Endothelial cell of umbilical vein (primary cell): ENCODE results near the gene BNC1. TPM values are rescaled to one million over a fixed set of nuclear protein-coding genes. Genes with fewer than 3 reads are reported as not detected.

ENCODE experiments used
- BruUV-seq: library from RNA; stranded (reverse); fragments of 400-500 nt; replicated peaks from 2 replicates; lab custom pipeline; 2021; lab: Mats Ljungman, UMichigan
- CTCF ChIA-PET: fragments of 300-600, 350-600 bp; sonication (Branson Sonifier 250); formaldehyde crosslinking; loops from one replicate; lab custom pipeline; 2021; ENCODE audit warnings: antibody characterized with exemption, inconsistent platforms; lab: Charles Lee
- POLR2A ChIA-PET: fragments of 300-600, 350-600 bp; sonication (Branson Sonifier 250); formaldehyde crosslinking; loops from one replicate; lab custom pipeline; 2021; ENCODE audit warnings: antibody characterized with exemption, inconsistent platforms; lab: Charles Lee
- DNase-seq: peaks from one replicate; pipeline ENCODE4 v3.0.0-alpha.2; 2011; ENCODE audit warnings: low read depth, low spot score
- FAIRE-seq: peaks from 2 replicates; lab custom pipeline; 2011; peaks lifted over from hg19 to GRCh38; lab: Jason Lieb, UNC
- H2AFZ ChIP-seq: 2 replicates; pipeline ENCODE4 v1.6.0; 2012; ENCODE audit warnings: low read depth, low read length, control low read depth, inconsistent platforms
- H3K27ac ChIP-seq: 2 replicates; pipeline ENCODE4 v1.5.1; 2011; ENCODE audit warnings: low read depth, mild to moderate bottlenecking, control low read depth, low read length, moderate library complexity; ENCODE audit not compliant: insufficient read depth
- H3K27me3 ChIP-seq, 2 experiments: 2 replicates each; pipeline versions ENCODE4 v1.6.0 to v1.6.1; 2011; ENCODE audit warnings: low read length in 2 of 2, mixed read lengths in 1 of 2; ENCODE audit not compliant: control insufficient read depth in 2 of 2, insufficient read depth in 2 of 2
- H3K36me3 ChIP-seq, 2 experiments: 2 replicates in 1 of 2; 3 replicates in 1 of 2; pipeline ENCODE4 v1.5.1; 2011; ENCODE audit warnings: low read length in 2 of 2, mild to moderate bottlenecking in 1 of 2, moderate library complexity in 1 of 2; ENCODE audit not compliant: control insufficient read depth in 2 of 2, insufficient read depth in 2 of 2; ENCODE audit errors: extremely low read depth in 1 of 2
- H3K4me1 ChIP-seq: 3 replicates; pipeline ENCODE4 v1.5.1; 2011; ENCODE audit warnings: mild to moderate bottlenecking, low read length; ENCODE audit not compliant: control insufficient read depth, insufficient read depth; ENCODE audit errors: extremely low read depth
- H3K4me2 ChIP-seq: 2 replicates; pipeline ENCODE4 v1.6.1; 2011; ENCODE audit warnings: low read length, control low read depth, mixed read lengths; ENCODE audit not compliant: insufficient read depth
- H3K4me3 ChIP-seq, 3 experiments: fragments of 200-600 bp in 1 of 3; sonication (generic), shearing (Covaris generic) in 1 of 3; replicated peaks in 1 of 3; 2 replicates each; pipeline ENCODE4 v1.5.1; 2011 to 2016; ENCODE audit warnings: control low read depth in 3 of 3, low read length in 3 of 3, mild to moderate bottlenecking in 2 of 3, inconsistent platforms in 1 of 3, low read depth in 1 of 3, moderate library complexity in 1 of 3; ENCODE audit not compliant: insufficient read depth in 1 of 3
- H3K79me2 ChIP-seq: 2 replicates; pipeline ENCODE4 v1.6.0; 2012; ENCODE audit warnings: low read length, inconsistent platforms; ENCODE audit not compliant: control insufficient read depth, insufficient read depth
- H3K9ac ChIP-seq: replicated peaks from 2 replicates; pipeline ENCODE3; 2011; ENCODE audit warnings: low read length, control low read depth; ENCODE audit not compliant: insufficient read depth; ENCODE audit errors: extremely low read depth
- H3K9me1 ChIP-seq: replicated peaks from 3 replicates; pipeline ENCODE4 v1.6.0; 2011; ENCODE audit warnings: mild to moderate bottlenecking, low read length; ENCODE audit not compliant: control insufficient read depth, insufficient read depth; ENCODE audit errors: extremely low read depth
- H3K9me3 ChIP-seq: replicated peaks from 2 replicates; pipeline ENCODE4 v1.5.1; 2012; ENCODE audit warnings: low read length, inconsistent platforms; ENCODE audit not compliant: control insufficient read depth, insufficient read depth
- H4K20me1 ChIP-seq: replicated peaks from 2 replicates; pipeline ENCODE3; 2011; ENCODE audit warnings: mild to moderate bottlenecking, low read length; ENCODE audit not compliant: control insufficient read depth, insufficient read depth; ENCODE audit errors: extremely low read depth
- EZH2 ChIP-seq: IDR thresholded peaks from 2 replicates; pipeline ENCODE4 v1.6.1; 2012; ENCODE audit warnings: borderline replicate concordance, low read depth, mild to moderate bottlenecking, moderate library complexity, low read length, inconsistent platforms; ENCODE audit not compliant: severe bottlenecking
- FOS ChIP-seq: IDR thresholded peaks from 2 replicates; pipeline ENCODE4 v1.6.1; 2011; ENCODE audit warnings: mild to moderate bottlenecking, low read length, moderate library complexity, borderline replicate concordance; ENCODE audit not compliant: insufficient read depth
- GATA2 ChIP-seq: IDR thresholded peaks from 2 replicates; pipeline ENCODE4 v1.7.0; 2011; ENCODE audit warnings: low read depth, mild to moderate bottlenecking, moderate library complexity, mixed read lengths, low read length; ENCODE audit not compliant: insufficient read length, insufficient read depth
- JUN ChIP-seq: IDR thresholded peaks from 2 replicates; pipeline ENCODE4 v1.6.1; 2011; ENCODE audit warnings: borderline replicate concordance, low read depth; ENCODE audit not compliant: insufficient read length, insufficient read depth
- MYC ChIP-seq: IDR thresholded peaks from one replicate; pipeline ENCODE4 v1.6.1; 2011; ENCODE audit warnings: mild to moderate bottlenecking, low read depth, low read length
- POLR2A ChIP-seq: IDR thresholded peaks from 2 replicates; pipeline ENCODE4 v1.6.1; 2012; ENCODE audit warnings: low read depth, mild to moderate bottlenecking, control low read depth, low read length
- POLR2AphosphoS5 ChIP-seq: IDR thresholded peaks from 2 replicates; pipeline ENCODE4 v1.6.1; 2012; ENCODE audit warnings: low read depth, mild to moderate bottlenecking, control low read depth, low read length, moderate library complexity; ENCODE audit not compliant: insufficient read depth
- dilution Hi-C: fragments of 300-500 bp; cut with MboI; formaldehyde crosslinking; loops from one replicate; pipeline ENCODE4 v1.15.0; 2019; ENCODE audit warnings: low sequenced_read_pairs; ENCODE audit not compliant: extremely low pct_ligation_motif_present
- intact Hi-C: fragments of 100-400 bp; cut with micrococcal nuclease; formaldehyde crosslinking; loops from one replicate; pipeline ENCODE4 v1.10.0; 2022
- polyA plus RNA-seq, 4 experiments: library from polyadenylated mRNA; depleted of rRNA in 3 of 4; stranded (reverse) in 3 of 4; unstranded in 1 of 4; fragments of >200 nt; gene quantifications; 2 replicates each; pipeline versions ENCODE4 v1.2.1 to v1.2.3, GENCODE V29; 2011 to 2012; ENCODE audit warnings: missing spikeins in 1 of 4
- total RNA-seq: library from RNA; stranded (reverse); gene quantifications from 2 replicates; pipeline ENCODE4 v1.2.3, GENCODE V29; 2021
- TF ChIP-seq, protein P1 (sequence below): IDR thresholded peaks from 2 replicates; pipeline ENCODE4 v1.6.1; 2011; ENCODE audit not compliant: insufficient read depth, insufficient read length
- TF ChIP-seq, protein P2 (sequence below), 2 donors: IDR thresholded peaks; 1 replicate in 1 of 2; 2 replicates in 1 of 2; pipeline ENCODE4 v1.5.1; 2011; ENCODE audit warnings: low read length in 2 of 2, mild to moderate bottlenecking in 2 of 2, moderate library complexity in 2 of 2, control low read depth in 1 of 2, inconsistent platforms in 1 of 2, low read depth in 1 of 2; ENCODE audit not compliant: insufficient read depth in 1 of 2; ENCODE audit errors: extremely low read depth in 1 of 2

Gene BNC1
- total and polyA plus RNA-seq, 2 donors (not counting 3 experiments of a cell fraction or from before 2014, with no cell fraction given), result 3.4 to 3.9 TPM

- H3K4me3 ChIP-seq, result no peak overlapping the region
- H2AFZ ChIP-seq, result no peak overlapping the region
- no TSS peak for BruUV-seq
- dilution Hi-C loops, result no loop called here
- H3K27ac ChIP-seq, result no peak overlapping the region
- H3K4me1 ChIP-seq, result no peaks in the 10 kb centered on the region
- no peaks in the 10 kb centered on the region for H4K20me1 ChIP-seq
- no peak for DNase-seq
- no peak for FAIRE-seq
- no peaks in the 10 kb centered on the region for H3K79me2 ChIP-seq
- no peak overlapping the region for H3K9ac ChIP-seq
- CTCF ChIA-PET, result no interaction called here
- intact Hi-C loops, result no loop called here
- H3K9me3 ChIP-seq, result no peaks in the 10 kb centered on the region
- TF ChIP-seq, protein P1, sequence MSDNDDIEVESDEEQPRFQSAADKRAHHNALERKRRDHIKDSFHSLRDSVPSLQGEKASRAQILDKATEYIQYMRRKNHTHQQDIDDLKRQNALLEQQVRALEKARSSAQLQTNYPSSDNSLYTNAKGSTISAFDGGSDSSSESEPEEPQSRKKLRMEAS, result no peak
- TF ChIP-seq POLR2AphosphoS5 (no peak), MYC (no peak), POLR2A (no peak)
- TF ChIP-seq, protein P2, sequence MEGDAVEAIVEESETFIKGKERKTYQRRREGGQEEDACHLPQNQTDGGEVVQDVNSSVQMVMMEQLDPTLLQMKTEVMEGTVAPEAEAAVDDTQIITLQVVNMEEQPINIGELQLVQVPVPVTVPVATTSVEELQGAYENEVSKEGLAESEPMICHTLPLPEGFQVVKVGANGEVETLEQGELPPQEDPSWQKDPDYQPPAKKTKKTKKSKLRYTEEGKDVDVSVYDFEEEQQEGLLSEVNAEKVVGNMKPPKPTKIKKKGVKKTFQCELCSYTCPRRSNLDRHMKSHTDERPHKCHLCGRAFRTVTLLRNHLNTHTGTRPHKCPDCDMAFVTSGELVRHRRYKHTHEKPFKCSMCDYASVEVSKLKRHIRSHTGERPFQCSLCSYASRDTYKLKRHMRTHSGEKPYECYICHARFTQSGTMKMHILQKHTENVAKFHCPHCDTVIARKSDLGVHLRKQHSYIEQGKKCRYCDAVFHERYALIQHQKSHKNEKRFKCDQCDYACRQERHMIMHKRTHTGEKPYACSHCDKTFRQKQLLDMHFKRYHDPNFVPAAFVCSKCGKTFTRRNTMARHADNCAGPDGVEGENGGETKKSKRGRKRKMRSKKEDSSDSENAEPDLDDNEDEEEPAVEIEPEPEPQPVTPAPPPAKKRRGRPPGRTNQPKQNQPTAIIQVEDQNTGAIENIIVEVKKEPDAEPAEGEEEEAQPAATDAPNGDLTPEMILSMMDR (IDR thresholded peaks at IDR 0.05; ENCODE audit: extremely low read depth in 1 of 2, insufficient read depth in 1 of 2, low read depth in 1 of 2, low read length in 2 of 2), result no peak
- POLR2A ChIA-PET, result no interaction called here
- H3K27me3 ChIP-seq, result peaks cover 0 to 2% of the 10 kb centered on the region in 2 experiments
- no peak overlapping the region for H3K4me2 ChIP-seq
- no peaks in the 10 kb centered on the region for H3K9me1 ChIP-seq
- no peaks in the 10 kb centered on the region for H3K36me3 ChIP-seq
Observed at GRCh38 chr15:83324799-83325198, 40.3 kb upstream of the BNC1 start.

GRCh38 chr15:83323296-83323711, 38.8 kb upstream of the BNC1 start:
- no peak for FAIRE-seq

More at GRCh38 chr15:83323296-83323711, 38.8 kb upstream of the BNC1 start:
- no peaks in the 10 kb centered on the region for H3K36me3 ChIP-seq
- ChIA-PET CTCF (interaction anchor here (2.0 kb wide), 1 partner anchor 75 kb away, joined by 6 read pairs; no protein-coding TSS in a partner anchor), POLR2A (interaction anchor here (0.5 kb wide), 1 partner anchor 9 kb away, joined by 6 read pairs; no protein-coding TSS in a partner anchor)
- no peaks in the 10 kb centered on the region for H3K9me1 ChIP-seq
- no peak overlapping the region for H3K27ac ChIP-seq
- intact Hi-C loops (no loop called here), dilution Hi-C loops (no loop called here)
- H4K20me1 ChIP-seq, result no peaks in the 10 kb centered on the region
- no peaks in the 10 kb centered on the region for H3K9me3 ChIP-seq
- no peak overlapping the region for H2AFZ ChIP-seq
- no peak overlapping the region for H3K4me3 ChIP-seq
- no peaks in the 10 kb centered on the region for H3K79me2 ChIP-seq
- H3K4me1 ChIP-seq, result no peaks in the 10 kb centered on the region
- peaks cover 0 to 2% of the 10 kb centered on the region in 2 experiments for H3K27me3 ChIP-seq
- no peak overlapping the region for H3K4me2 ChIP-seq
- H3K9ac ChIP-seq, result no peak overlapping the region
- TF ChIP-seq POLR2AphosphoS5, result no peak
- no peak for TF ChIP-seq POLR2A
- TF ChIP-seq, protein P2 (IDR thresholded peaks at IDR 0.05; ENCODE audit: extremely low read depth in 1 of 2, insufficient read depth in 1 of 2, low read depth in 1 of 2, low read length in 2 of 2), result no peak
- TF ChIP-seq GATA2, result no peak
- TF ChIP-seq, protein P1, result no peak
- no peak for TF ChIP-seq FOS
- TF ChIP-seq JUN, result no peak
- TF ChIP-seq EZH2, result no peak
- no peak for TF ChIP-seq MYC
- no TSS peak for BruUV-seq
- DNase-seq, result no peak
